B cell (primary cell): ENCODE results near the gene PRUNE1. TPM values are rescaled to one million over a fixed set of nuclear protein-coding genes. Genes with fewer than 3 reads are reported as not detected.

Experiments used
- ATAC-seq: fragments of 200-7000 bp; cut with Tn5 transposase; one replicate; pipeline ENCODE4 v1.10.0; 2021; ENCODE audit warnings: low read depth, mild to moderate bottlenecking, moderate number of reproducible peaks, moderate library complexity
- CTCF ChIA-PET: fragments of 350-600 bp; sonication (Branson Sonifier 250); formaldehyde crosslinking; loops from one replicate; lab custom pipeline; 2021; ENCODE audit warnings: antibody characterized with exemption, inconsistent platforms; lab: Charles Lee
- POLR2A ChIA-PET: fragments of 350-600 bp; sonication (Branson Sonifier 250); formaldehyde crosslinking; loops from one replicate; lab custom pipeline; 2021; ENCODE audit warnings: antibody characterized with exemption; lab: Charles Lee
- DNase-seq: peaks from one replicate; pipeline ENCODE4 v3.0.0; 2013
- H2AFZ ChIP-seq: 2 replicates; pipeline ENCODE4 v1.6.1; 2012; ENCODE audit warnings: mild to moderate bottlenecking, low read depth, low read length; ENCODE audit not compliant: insufficient read depth, poor library complexity, severe bottlenecking
- H3K27ac ChIP-seq, 2 donors: 1 replicate in 1 of 2; 2 replicates in 1 of 2; pipeline ENCODE4 v1.5.1; 2012 to 2013; ENCODE audit warnings: low read length in 2 of 2, mild to moderate bottlenecking in 2 of 2, moderate library complexity in 1 of 2
- H3K27me3 ChIP-seq, 4 experiments: fragments of 200-600 bp in 1 of 4; sonication (generic) in 1 of 4; replicated peaks in 1 of 4; 1 replicate in 2 of 4; 2 replicates in 2 of 4; pipeline versions ENCODE4 v1.6.1 to v1.7.0; 2013 to 2016; ENCODE audit warnings: low read length in 3 of 4, mild to moderate bottlenecking in 2 of 4, mixed read lengths in 1 of 4, moderate library complexity in 1 of 4; ENCODE audit not compliant: insufficient read depth in 4 of 4, control insufficient read depth in 3 of 4; ENCODE audit errors: control extremely low read depth in 1 of 4
- H3K36me3 ChIP-seq, 2 experiments: replicated peaks in 1 of 2; 1 replicate in 1 of 2; 2 replicates in 1 of 2; pipeline versions ENCODE4 v1.6.1 to v1.7.1; 2013; ENCODE audit warnings: low read length in 1 of 2; ENCODE audit not compliant: insufficient read depth in 2 of 2, control insufficient read depth in 1 of 2; ENCODE audit errors: control extremely low read depth in 1 of 2, extremely low read depth in 1 of 2
- H3K4me1 ChIP-seq, 2 donors: fragments of 200-600 bp in 1 of 2; sonication (generic) in 1 of 2; 1 replicate in 1 of 2; 2 replicates in 1 of 2; pipeline versions ENCODE4 v1.5.1 to v1.6.1; 2013 to 2017; ENCODE audit warnings: low read length in 2 of 2; ENCODE audit not compliant: control insufficient read depth in 2 of 2, insufficient read depth in 2 of 2
- H3K4me2 ChIP-seq: replicated peaks from 2 replicates; pipeline ENCODE3; 2012; ENCODE audit warnings: mild to moderate bottlenecking, low read depth, low read length; ENCODE audit not compliant: poor library complexity, severe bottlenecking
- H3K4me3 ChIP-seq, 5 experiments: fragments of 200-600 bp in 1 of 5; sonication (generic) in 1 of 5; 1 replicate in 3 of 5; 2 replicates in 2 of 5; pipeline versions ENCODE4 v1.5.1 to v1.7.0; 2011 to 2016; ENCODE audit warnings: low read length in 4 of 5, mild to moderate bottlenecking in 4 of 5, low read depth in 2 of 5, control low read depth in 1 of 5, moderate library complexity in 1 of 5; ENCODE audit not compliant: insufficient read depth in 1 of 5; ENCODE audit errors: control extremely low read depth in 1 of 5, extremely low read depth in 1 of 5
- H3K79me2 ChIP-seq: fragments of 200-600 bp; sonication (generic); one replicate; pipeline ENCODE4 v1.6.0; 2016; ENCODE audit warnings: low read length; ENCODE audit not compliant: control insufficient read depth, insufficient read depth
- H3K9ac ChIP-seq: fragments of 200-600 bp; sonication (generic); 2 replicates; pipeline ENCODE4 v1.6.1; 2017; ENCODE audit warnings: mild to moderate bottlenecking, low read length, moderate library complexity
- H3K9me3 ChIP-seq, 3 donors: one replicate each; pipeline versions ENCODE4 v1.6.1 to v1.7.1; 2013; ENCODE audit warnings: low read length in 2 of 3; ENCODE audit not compliant: control insufficient read depth in 2 of 3, insufficient read depth in 1 of 3; ENCODE audit errors: control extremely low read depth in 1 of 3
- H4K20me1 ChIP-seq: 2 replicates; pipeline ENCODE4 v1.6.0; 2012; ENCODE audit warnings: mild to moderate bottlenecking, low read length; ENCODE audit not compliant: insufficient read depth, control insufficient read depth, poor library complexity, severe bottlenecking
- H3K27ac Mint-ChIP-seq: one replicate; pipeline ENCODE4 v1.8.0; 2021; ENCODE audit warnings: mixed read lengths
- H3K27me3 Mint-ChIP-seq: one replicate; pipeline ENCODE4 v1.8.0; 2021; ENCODE audit warnings: mixed read lengths
- H3K4me1 Mint-ChIP-seq: one replicate; pipeline ENCODE4 v1.8.0; 2021; ENCODE audit warnings: mixed read lengths
- H3K4me3 Mint-ChIP-seq: one replicate; pipeline ENCODE4 v1.8.0; 2021; ENCODE audit warnings: mixed read lengths
- H3K9me3 Mint-ChIP-seq: one replicate; pipeline ENCODE4 v1.8.0; 2022; ENCODE audit warnings: mixed read lengths; ENCODE audit not compliant: insufficient read depth
- CTCF ChIP-seq: fragments of 200-600 bp; IDR thresholded peaks from one replicate; pipeline ENCODE4 v1.8.0; 2022; ENCODE audit warnings: antibody characterized with exemption, mild to moderate bottlenecking
- EZH2 ChIP-seq: IDR thresholded peaks from 2 replicates; pipeline ENCODE4 v1.6.1; 2012; ENCODE audit warnings: borderline replicate concordance, low read depth, mild to moderate bottlenecking, moderate library complexity, low read length; ENCODE audit not compliant: insufficient read depth, poor library complexity, severe bottlenecking
- WGBS: methylation state at CpG from one replicate; pipeline ENCODE4 v1.1.5; 2013; ENCODE audit warnings: missing lambda C conversion rate; ENCODE audit not compliant: insufficient coverage; 5-methylcytosine and 5-hydroxymethylcytosine counted together
- intact Hi-C: fragments of 100-400 bp; cut with micrococcal nuclease; formaldehyde crosslinking; loops from one replicate; pipeline ENCODE4 v1.10.0; 2022
- polyA plus RNA-seq: library from polyadenylated mRNA; depleted of rRNA; stranded (reverse); fragments of >200 nt; gene quantifications from 2 replicates; pipeline ENCODE4 v1.2.3, GENCODE V29; 2012
- total RNA-seq, 2 donors: library from RNA; stranded (reverse); fragments of 120-200 nt in 1 of 2; gene quantifications; 1 replicate in 1 of 2; 2 replicates in 1 of 2; pipeline versions ENCODE4 v1.2.3 to v1.2.4, GENCODE V29; 2013 to 2022

Gene PRUNE1
- total and polyA plus RNA-seq, 2 donors (not counting 1 experiment from before 2014, with no cell fraction given): 15.9 to 21.3 TPM

GRCh38 chr1:151012684-151013471 lies 4.6 kb downstream of the PRUNE1 start:
- Histone ChIP-seq H3K4me2 (no peak overlapping the region), H3K9ac (no peak overlapping the region), H2AFZ (no peak overlapping the region), H3K9me3 (no peaks in the 10 kb centered on the region), H4K20me1 (no peaks in the 10 kb centered on the region), H3K36me3 (peaks cover 3 to 12% of the 10 kb centered on the region in 2 experiments), H3K79me2 (peaks cover 69% of the 10 kb centered on the region), H3K4me3 (no peak overlapping the region), H3K4me1 (peaks cover 14 to 15% of the 10 kb centered on the region in 2 donors), H3K27me3 (no peaks in the 10 kb centered on the region), H3K27ac (no peak overlapping the region)
- no peak overlapping the region for H3K27ac Mint-ChIP-seq
- no peaks in the 10 kb centered on the region for H3K27me3 Mint-ChIP-seq
- DNase-seq (no peak), ATAC-seq (no peak)
- WGBS: 94% methylated on average over 5 of the region's 14 CpGs
- no peaks in the 10 kb centered on the region for H3K9me3 Mint-ChIP-seq
- no peak overlapping the region for H3K4me3 Mint-ChIP-seq
- CTCF ChIA-PET: interaction anchor here (1.2 kb wide), 1 partner anchor 12 kb away, joined by 3 read pairs; no protein-coding TSS in a partner anchor
- peaks cover 33% of the 10 kb centered on the region for H3K4me1 Mint-ChIP-seq
- TF ChIP-seq CTCF (no peak), EZH2 (no peak)
- POLR2A ChIA-PET: no interaction called here
- intact Hi-C loops: no loop called here

DNA sequence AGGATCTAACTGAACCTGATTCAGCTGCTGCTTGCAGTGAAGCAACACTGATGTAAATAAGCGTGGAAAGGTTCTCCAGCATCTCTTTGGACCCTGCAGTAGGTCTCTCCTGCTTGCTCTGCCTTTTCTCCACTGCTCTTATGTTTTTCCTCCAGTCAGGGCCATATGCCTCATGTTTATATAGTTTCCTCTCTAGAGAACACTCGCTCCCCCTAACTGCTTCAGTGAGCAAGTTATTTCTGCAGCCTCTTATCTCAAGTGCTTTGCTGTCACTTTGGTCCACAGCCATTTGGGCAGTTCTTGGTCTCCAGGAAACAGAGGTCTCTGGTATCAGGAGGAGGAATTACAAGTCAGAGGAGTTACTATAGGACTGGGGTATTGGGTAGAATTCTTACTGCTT lies 5.3 kb downstream of the PRUNE1 start:
- Mint-ChIP-seq H3K9me3 (no peaks in the 10 kb centered on the region), H3K27ac (no peak overlapping the region), H3K27me3 (no peaks in the 10 kb centered on the region), H3K4me1 (peaks cover 28% of the 10 kb centered on the region), H3K4me3 (no peak overlapping the region)
- POLR2A ChIA-PET: no interaction called here
- H3K27ac ChIP-seq: no peak overlapping the region
- H2AFZ ChIP-seq: no peak overlapping the region
- H4K20me1 ChIP-seq: no peaks in the 10 kb centered on the region
- no peaks in the 10 kb centered on the region for H3K27me3 ChIP-seq
- no peak overlapping the region for H3K4me2 ChIP-seq
- H3K4me3 ChIP-seq: no peak overlapping the region
- intact Hi-C loops: no loop called here
- DNase-seq (no peak), ATAC-seq (no peak)
- peaks cover 3 to 18% of the 10 kb centered on the region in 2 experiments for H3K36me3 ChIP-seq
- no peaks in the 10 kb centered on the region for H3K9me3 ChIP-seq
- WGBS: 52% methylated on average over 2 of the region's 2 CpGs
- CTCF ChIA-PET: no interaction called here
- peaks cover 13% of the 10 kb centered on the region in 2 donors for H3K4me1 ChIP-seq
- H3K9ac ChIP-seq: no peak overlapping the region
- peaks cover 73% of the 10 kb centered on the region for H3K79me2 ChIP-seq
- no peak for TF ChIP-seq EZH2
- no peak for TF ChIP-seq CTCF
